ENCODE measurements around the gene TAF5L. TPM values are rescaled to one million over a fixed set of nuclear protein-coding genes. Genes with fewer than 3 reads are reported as not detected.

The TAF5L gene
- total RNA-seq, 1 donor from 2014 or later: 22.1 TPM

- peaks cover 11% of the 10 kb centered on the region for H3K4me1 ChIP-seq
- no peaks in the 10 kb centered on the region for H3K9me3 ChIP-seq
- H3K27me3 ChIP-seq: no peaks in the 10 kb centered on the region
- peaks cover 3% of the 10 kb centered on the region for H3K36me3 ChIP-seq
- intact Hi-C loops (cut with DNase I): no loop called here
- H3K4me3 ChIP-seq: no peak overlapping the region
- H3K27ac ChIP-seq: no peak overlapping the region
- no peak for TF ChIP-seq CTCF (IDR thresholded peaks at IDR 0.05)
- ATAC-seq (no peak), DNase-seq (no peak)
Observed at GRCh38 chr1:229619002-229619401, 6.9 kb downstream of the TAF5L start.

- Histone ChIP-seq H3K9me3 (no peaks in the 10 kb centered on the region), H3K27ac (no peak overlapping the region), H3K27me3 (no peaks in the 10 kb centered on the region), H3K36me3 (peaks cover 17% of the 10 kb centered on the region), H3K4me3 (no peak overlapping the region), H3K4me1 (peaks cover 6% of the 10 kb centered on the region)
- DNase-seq (no peak), ATAC-seq (no peak)
- intact Hi-C loops (cut with DNase I): no loop called here
- no peak for TF ChIP-seq CTCF (IDR thresholded peaks at IDR 0.05)
Observed at GRCh38 chr1:229617351-229618100, 8.4 kb downstream of the TAF5L start.

- H3K27me3 ChIP-seq: no peaks in the 10 kb centered on the region
- H3K27ac ChIP-seq: no peak overlapping the region
- H3K9me3 ChIP-seq: no peaks in the 10 kb centered on the region
- no peak for ATAC-seq
- no peaks in the 10 kb centered on the region for H3K4me1 ChIP-seq
- H3K4me3 ChIP-seq: no peak overlapping the region
- TF ChIP-seq CTCF (IDR thresholded peaks at IDR 0.05): no peak
- no peak for DNase-seq
- H3K36me3 ChIP-seq: peaks cover 39% of the 10 kb centered on the region
- intact Hi-C loops (cut with DNase I): no loop called here
Observed at GRCh38 chr1:229614701-229615100, 11.2 kb downstream of the TAF5L start.

- Histone ChIP-seq H3K4me1 (no peaks in the 10 kb centered on the region), H3K9me3 (no peaks in the 10 kb centered on the region), H3K36me3 (peaks cover 47% of the 10 kb centered on the region), H3K4me3 (no peak overlapping the region), H3K27me3 (no peaks in the 10 kb centered on the region), H3K27ac (no peak overlapping the region)
- no peak for DNase-seq
- no peak for TF ChIP-seq CTCF (IDR thresholded peaks at IDR 0.05)
- no peak for ATAC-seq
- intact Hi-C loops (cut with DNase I): no loop called here
Observed at GRCh38 chr1:229613938-229614337, 12.0 kb downstream of the TAF5L start.

GRCh38 chr1:229608590-229608989 is 17.3 kb downstream of the TAF5L start:
- H3K4me3 ChIP-seq: no peak overlapping the region
- no peaks in the 10 kb centered on the region for H3K4me1 ChIP-seq
- no peak for ATAC-seq
- DNase-seq: no peak
- intact Hi-C loops (cut with DNase I): no loop called here
- H3K27me3 ChIP-seq: no peaks in the 10 kb centered on the region
- H3K27ac ChIP-seq: no peak overlapping the region
- no peaks in the 10 kb centered on the region for H3K9me3 ChIP-seq
- TF ChIP-seq CTCF (IDR thresholded peaks at IDR 0.05): no peak
- H3K36me3 ChIP-seq: peaks cover 89% of the 10 kb centered on the region
